ENCODE results near the gene GAL3ST1. TPM values are rescaled to one million over a fixed set of nuclear protein-coding genes. Genes with fewer than 3 reads are reported as not detected.

Gene GAL3ST1
- total RNA-seq, 1 experiment from 2014 or later: not detected

DNA sequence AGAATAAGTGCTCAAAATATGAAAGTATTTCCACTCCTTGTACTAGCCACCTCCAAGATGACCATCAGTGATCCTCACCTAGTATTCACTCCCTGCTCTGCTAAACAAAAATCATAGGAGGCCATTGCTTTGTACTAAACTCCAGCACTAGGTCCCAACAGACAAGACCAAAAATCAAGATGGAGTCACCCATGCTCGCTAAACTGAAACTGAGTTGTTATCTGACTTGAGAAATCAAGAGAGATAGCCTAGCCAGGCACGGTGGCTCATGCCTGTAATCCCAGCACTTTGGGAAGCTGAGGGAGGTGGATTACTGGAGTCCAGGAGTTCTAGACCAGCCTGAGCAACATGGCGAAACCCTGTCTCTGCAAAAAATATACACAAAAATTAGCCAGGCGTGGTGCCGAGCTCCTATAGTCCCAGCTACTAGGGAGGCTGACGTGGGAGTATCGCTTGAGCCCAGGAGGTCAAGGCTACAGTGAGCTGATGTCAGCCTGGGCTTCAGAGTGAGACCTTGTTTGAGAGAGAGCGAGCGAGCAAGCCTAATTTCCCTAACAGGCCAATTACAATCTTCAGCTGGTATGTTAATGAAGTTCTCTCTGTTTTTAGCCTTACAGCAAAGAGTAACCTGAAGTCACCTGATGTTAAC lies 37.3 kb downstream of the GAL3ST1 start:
- no peak for DNase-seq (ENCODE audit: low spot score)

DNA sequence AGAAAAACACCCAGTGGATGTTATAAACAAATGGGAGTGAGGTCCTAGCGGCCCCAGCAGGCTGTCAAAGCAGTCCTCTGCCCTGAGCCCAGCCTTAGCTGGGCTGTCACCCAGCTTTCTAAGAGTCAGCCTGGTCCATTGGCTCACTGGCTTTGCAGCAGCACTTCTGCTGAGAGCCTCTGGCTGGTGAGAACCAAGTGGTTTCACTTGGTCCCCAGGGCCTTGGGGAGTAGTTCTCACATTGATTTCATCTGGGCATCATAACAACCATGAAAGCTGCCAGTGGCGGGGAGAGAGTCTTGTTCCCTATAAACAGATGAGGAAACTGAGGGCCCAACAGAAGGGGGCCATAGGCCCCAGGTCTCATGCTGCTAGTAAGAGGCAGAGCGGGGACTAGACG lies 39.3 kb downstream of the GAL3ST1 start:
- no peak for DNase-seq (ENCODE audit: low spot score)

DNA sequence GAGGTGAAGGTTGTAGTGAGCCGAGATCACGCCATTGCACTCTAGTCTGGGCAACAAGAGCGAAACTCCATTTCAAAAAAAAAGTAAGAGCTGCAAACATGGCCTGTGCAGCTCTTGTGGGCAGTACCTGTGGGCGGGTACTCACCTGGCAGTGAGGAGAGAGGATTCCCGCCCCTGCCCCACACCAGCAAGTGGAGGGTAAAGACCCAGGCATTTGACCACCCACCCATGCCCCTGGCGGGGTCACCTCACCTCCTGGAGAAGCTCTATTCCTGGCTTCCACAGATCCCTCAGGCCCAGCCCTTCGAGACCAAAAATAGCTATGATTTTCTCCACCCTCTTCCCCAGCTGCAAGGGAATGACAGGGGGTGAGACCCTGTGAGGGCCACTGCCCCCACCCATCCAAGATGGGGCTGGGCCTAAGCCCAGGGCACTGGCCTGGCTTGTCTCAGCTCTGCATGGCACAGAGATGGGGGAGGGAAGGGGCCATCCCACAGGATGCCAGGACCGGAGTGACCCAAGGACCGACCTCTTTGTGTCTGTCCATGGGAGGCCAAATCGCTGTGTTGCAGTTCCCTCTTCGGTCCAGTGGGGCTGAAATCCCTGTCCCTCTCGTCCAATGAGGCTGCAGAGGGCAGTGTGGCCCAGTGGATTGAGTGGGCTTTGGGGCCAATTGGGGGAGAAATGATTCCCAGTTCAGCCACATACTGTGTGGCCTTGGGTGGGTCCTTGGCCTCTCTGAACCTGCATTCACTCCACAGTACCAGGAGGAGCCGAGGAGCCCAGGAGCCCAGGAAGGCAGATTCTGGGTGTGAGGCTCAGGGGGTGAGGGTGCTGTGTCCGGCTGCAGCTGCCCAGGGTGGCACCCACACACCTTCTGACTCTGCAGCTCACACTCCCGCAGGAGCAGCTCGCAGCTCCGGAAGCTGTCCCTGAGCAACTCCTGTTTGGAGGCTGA lies 42.5 kb downstream of the GAL3ST1 start:
- no peak for DNase-seq (ENCODE audit: low spot score)

DNA sequence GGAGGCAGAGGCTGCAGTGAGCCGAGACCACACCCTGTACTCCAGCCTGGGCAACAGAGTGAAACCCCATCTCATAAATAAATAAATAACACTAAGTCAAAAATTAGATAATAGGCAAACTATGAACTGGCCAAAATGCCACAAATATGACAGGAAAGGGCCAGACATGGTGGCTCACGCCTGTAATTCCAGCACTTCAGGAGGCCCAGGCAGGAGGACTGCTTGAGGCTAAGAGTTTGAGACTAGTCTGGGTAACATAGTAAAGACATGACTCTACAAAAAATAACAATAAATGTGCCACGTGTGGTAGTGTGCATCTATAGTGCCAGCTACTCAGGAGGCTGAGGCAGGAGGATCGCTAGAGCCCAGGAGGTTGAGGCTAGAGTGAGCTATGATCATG lies 47.8 kb downstream of the GAL3ST1 start:
- DNase-seq (ENCODE audit: low spot score): no peak

DNA sequence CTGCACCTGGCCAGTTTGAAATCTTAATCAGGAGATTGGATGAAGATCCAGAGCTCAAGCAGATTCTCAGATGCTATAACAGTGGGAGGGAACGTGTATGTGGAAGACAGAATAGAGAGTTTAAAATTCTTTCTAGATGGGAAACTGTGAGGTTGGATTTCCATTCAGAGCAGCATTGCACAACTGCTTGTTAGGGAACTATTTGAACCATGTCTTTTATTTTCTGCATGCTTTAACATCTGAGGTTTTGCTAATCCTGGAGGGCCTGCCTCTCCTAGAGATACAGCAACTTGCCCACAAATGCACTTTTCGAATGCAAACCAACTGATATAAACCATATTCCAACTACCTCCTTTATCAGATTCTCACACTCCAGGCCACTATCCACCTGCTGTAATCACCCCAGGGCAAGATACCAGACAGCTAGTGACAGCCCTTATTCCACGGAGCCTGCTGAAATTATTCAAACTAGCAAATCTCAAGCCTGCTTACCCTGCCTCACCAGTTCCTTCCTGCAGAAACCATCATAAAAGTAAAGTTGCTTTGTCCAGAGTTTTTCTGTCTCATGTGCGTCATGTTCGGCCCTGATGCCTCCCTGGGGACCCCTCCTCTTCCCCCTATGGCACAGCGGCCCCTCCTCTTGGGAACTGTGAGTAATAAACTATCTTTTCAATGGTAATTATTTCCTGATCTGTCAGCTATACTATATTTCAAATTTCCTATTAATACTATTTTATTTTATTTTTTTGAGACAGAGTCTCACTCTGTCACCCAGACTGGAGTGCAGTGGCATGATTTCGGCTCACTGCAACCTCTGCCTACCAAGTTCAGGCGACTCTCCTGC lies 50.6 kb downstream of the GAL3ST1 start:
- DNase-seq (ENCODE audit: low spot score): no peak

DNA sequence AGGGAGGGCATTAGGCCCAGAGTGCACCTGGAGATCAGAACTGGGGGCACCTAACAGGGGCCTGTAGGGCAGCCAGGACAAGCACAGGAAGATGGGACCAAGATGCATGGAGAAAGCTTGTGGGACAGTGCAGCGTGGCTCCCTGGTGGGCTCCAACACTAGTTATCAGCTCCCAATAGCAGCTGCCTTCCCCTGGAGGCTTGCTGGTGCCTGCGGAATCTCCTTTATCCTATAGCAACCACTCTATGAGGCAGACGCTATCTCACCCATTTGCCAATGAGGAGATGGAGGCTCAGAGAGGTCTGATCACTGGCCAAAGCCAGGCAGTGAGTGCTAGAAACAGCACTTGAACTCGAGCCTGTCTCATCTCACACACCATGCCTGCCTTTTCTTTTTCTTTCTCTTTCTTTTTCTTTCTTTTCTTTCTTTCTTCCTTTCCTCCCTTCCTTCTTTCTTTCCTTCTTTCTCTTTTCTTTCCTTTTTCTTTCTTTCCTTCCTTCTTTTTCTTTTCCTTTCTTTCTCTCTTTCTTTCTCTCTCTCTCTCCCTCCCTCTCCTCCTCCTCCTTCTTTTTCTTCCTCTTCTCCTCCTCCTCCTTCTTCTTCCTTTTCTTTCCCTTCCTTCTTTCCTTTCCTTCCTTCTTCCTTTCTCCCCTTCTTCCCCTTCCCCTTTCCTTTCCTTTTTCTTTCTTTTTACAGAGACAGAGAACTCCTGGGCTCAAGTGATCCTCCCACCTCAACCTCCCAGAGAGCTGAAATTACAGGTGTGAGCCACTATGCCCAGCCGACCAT lies 52.9 kb downstream of the GAL3ST1 start:
- DNase-seq (ENCODE audit: low spot score): no peak

DNA sequence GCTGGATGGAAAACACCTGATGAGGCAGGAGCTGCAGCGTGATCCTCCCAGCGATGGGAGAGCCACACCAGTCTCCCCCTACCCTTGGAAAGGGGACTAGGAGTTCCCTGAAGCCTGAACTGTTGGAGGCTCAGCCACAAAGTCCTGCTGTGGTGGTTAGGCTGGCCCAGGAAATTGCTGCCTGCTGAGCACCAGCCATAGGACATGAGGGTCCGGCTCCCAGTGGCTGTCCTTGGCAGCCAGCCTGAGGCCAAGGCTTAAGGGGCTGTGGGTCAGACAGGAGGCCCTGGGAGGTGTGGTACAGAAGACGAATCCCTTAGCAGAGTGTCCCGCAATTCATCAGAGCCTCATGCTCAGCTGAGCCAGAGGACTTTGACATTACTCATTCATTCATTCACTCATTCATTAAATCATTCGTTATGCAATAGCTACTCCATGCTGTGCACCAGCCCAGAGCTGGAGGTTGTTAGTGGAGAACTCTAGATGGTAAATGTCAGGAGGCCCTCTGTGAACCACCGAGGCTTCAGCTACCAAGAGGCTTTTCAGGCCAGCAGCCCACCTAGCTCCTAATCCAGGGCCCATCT lies 54.5 kb downstream of the GAL3ST1 start:
- no peak for DNase-seq (ENCODE audit: low spot score)

DNA sequence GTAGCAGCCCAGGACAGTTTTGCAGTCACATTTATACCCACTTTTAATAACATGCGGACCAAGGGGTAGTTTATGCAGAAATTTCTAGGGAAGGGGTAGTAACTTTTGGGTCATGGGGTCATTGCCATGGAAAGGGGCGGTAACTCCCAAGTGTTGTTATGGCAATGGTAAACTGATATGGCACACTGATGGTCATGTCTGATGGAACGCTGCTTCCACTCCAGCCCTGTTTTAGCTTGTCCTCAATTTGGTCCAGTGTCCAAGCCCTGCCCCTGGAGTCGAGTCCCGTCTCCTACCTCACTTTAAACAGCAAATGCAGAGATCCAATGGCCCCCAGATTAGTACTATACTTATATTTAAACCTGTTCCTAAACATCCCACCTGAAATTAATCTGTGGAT lies 57.7 kb downstream of the GAL3ST1 start:
- no peak for DNase-seq (ENCODE audit: low spot score)

DNA sequence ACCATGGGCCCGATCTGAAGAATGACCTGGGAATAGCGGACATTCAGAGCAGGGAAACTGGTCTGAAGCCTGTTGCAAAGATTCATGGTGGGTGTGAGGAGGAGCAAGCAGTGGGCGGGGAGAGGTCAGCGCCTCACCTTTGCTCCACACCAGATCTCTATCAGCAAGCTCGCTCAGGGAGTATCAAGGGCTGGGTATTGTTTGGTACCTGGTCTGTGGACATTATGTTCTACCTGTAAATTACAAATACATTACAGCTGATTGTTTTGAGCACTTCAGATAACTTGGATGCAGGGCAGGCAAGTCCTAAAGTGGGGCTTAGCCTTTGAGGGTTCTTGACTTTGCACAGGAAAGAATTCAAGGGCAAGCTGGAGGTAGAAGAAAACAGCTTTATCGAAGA lies 58.2 kb downstream of the GAL3ST1 start:
- DNase-seq (ENCODE audit: low spot score): no peak

DNA sequence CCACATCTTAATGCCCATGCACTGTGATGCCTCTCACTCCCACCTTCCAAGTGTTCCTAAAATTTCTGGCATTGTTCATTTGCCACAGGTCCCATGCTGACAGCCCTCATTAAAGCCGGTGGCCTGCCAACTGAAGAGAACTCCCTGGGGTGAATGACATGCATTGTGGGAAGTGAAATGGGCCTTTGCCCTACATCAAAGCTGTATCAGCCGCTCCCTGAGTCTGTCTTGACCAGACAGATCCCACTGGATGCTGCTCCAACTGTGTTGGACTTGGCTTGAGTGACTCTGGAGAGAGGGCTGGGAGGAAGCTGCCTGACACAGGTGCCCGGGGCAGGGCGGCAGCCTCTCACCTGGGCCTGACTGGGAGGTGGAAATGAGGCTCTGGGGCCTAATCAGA lies 60.2 kb downstream of the GAL3ST1 start:
- no peak for DNase-seq (ENCODE audit: low spot score)

DNA sequence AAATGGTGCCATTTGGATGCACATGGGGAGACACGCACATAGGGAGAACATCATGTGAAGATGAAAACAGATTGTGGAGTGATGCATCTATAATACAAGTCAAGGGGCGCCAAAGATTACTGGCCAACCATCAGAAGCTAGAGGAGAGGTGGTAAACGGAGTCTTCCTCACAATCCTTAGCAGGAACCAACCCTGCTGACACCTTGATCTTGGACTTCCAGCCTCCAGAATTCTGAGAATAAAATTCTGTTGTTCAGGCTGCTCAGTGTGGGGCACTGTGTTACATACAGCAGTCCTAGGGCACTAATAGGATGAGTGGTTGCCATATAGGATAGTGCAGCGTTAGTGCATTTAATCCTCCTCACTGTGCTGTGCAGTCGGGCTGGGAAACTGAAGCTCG lies 61.0 kb downstream of the GAL3ST1 start:
- DNase-seq (ENCODE audit: low spot score): no peak

DNA sequence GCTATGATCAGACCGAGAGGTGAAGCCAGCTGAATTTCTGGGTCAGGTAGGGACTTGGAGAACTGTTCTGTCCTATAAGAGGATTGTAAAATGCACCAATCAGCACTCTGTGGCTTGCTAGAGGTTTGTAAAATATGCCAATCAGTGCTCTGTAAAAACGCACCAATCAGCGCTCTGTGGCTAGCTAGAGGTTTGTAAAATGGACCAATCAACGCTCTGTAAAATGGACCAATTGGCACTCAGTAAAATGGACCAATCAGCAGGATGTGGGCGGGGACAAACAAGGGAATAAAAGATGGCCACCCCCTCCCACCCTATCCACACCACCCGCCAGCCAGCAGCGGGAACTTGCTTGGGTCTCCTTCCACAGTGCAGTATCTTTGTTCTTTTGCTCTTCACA lies 62.6 kb downstream of the GAL3ST1 start:
- no peak for DNase-seq (ENCODE audit: low spot score)

DNA sequence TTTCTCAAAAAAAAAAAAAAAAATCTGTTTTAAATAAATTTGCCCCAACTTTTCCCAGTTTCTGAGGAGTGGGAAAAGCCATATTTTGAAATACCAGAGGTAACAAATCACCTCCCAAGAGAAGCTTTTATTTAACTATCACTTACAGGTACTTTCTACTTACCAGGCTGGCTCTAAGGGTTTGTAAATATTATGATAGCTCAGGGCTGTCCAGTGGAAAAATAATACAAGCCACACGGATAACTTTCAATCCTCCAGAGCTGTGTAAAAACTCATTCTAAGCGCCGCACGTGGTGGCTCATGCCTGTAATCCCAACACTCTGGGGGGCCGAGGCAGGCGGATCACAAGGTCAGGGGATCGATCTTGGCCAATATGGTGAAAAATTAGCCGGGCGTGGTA lies 63.4 kb downstream of the GAL3ST1 start:
- no peak for DNase-seq (ENCODE audit: low spot score)

DNA sequence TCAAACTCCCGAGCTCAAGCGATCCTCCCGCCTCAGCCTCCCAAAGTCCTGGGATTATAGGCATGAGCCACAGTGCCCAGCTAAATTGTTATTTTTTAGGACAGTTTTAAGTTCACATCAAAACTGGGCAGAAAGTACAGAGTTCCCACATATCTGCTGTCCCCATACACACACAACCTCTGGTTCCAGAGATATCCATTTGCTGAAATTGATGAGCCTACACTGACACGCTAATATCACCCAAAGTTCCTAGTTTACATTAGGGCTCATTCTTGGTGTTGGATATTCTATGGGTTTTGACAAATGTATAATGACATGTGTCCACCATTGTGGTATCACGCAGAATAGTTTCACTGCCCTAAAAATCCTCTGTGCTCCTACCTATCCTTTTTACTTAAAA lies 66.2 kb downstream of the GAL3ST1 start:
- DNase-seq (ENCODE audit: low spot score): no peak

DNA sequence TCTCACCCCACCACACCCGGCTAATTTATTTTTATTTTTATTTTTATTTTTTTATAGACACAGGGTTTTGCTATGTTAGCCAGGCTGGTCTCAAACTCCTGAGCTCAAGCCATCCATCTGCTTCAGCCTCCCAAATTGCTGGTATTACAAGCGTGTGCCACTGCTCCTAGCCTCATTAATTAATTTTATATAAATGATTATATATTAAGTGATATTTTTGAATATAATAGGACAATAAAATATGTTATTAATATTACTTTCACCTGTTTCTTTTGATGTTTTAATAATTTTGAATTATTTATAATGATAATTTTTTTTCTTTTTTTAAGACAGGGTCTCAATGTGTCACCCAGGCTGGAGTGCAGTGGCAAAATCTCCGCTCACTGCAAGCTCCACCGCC lies 66.8 kb downstream of the GAL3ST1 start:
- DNase-seq (ENCODE audit: low spot score): no peak

DNA sequence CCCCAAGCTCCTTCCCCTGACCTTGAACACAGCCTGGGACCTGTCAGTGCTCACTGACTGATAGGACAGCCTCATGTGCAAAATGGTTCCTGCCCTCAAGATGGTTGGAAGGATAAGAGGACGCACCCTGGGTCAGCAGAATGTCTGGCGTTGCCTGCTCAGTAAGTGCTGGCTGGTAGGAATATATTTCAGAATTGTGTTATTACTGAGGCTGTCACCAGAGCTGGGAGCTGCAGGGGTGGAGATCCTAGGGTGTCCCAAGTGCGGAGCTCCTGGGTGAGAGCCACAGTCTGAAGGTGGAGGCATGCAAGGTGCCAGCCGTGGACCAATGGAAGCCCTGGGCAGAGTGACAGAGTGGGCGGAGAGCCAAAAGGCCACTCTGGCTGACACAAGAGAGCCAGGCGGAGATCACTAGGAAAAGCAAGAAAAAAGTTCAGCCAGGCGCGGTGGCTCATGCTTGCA lies 67.9 kb downstream of the GAL3ST1 start:
- DNase-seq (ENCODE audit: low spot score): no peak

Other genes starting within 250 kb of the GAL3ST1 start
- 7.5 and 8.4 TPM in 2 replicates for gene TBC1D10A, start 247.7 kb downstream of the GAL3ST1 start, total RNA-seq (2014; rRNA removed; shearing (Covaris generic))
- 14.5 and 45.6 TPM in 2 replicates for gene SF3A1, start 217.8 kb downstream of the GAL3ST1 start, total RNA-seq (2014; rRNA removed; shearing (Covaris generic))
- gene CCDC157, start 217.7 kb downstream of the GAL3ST1 start, total RNA-seq (2014; rRNA removed; shearing (Covaris generic)): 0.70 and 1.4 TPM in 2 replicates
- gene RNF215, start 187.3 kb downstream of the GAL3ST1 start, total RNA-seq (2014; rRNA removed; shearing (Covaris generic)): 5.1 and 6.4 TPM in 2 replicates
- gene SEC14L2, start 177.6 kb downstream of the GAL3ST1 start, total RNA-seq (2014; rRNA removed; shearing (Covaris generic)): 2.4 and 7.8 TPM in 2 replicates
- 45.6 and 47.0 TPM in 2 replicates for gene MTFP1, start 148.9 kb downstream of the GAL3ST1 start, total RNA-seq (2014; rRNA removed; shearing (Covaris generic))
- gene SEC14L3, start 102.6 kb downstream of the GAL3ST1 start, total RNA-seq (2014; rRNA removed; shearing (Covaris generic)): not detected in 2 replicates
- gene SEC14L4, start 69.0 kb downstream of the GAL3ST1 start, total RNA-seq (2014; rRNA removed; shearing (Covaris generic)): not detected in 2 replicates
- gene SEC14L6, start 27.9 kb downstream of the GAL3ST1 start, total RNA-seq (2014; rRNA removed; shearing (Covaris generic)): not detected in 2 replicates
- 59.5 and 74.2 TPM in 2 replicates for gene PES1, start 17.2 kb upstream of the GAL3ST1 start, total RNA-seq (2014; rRNA removed; shearing (Covaris generic))
- gene TCN2, start 32.5 kb upstream of the GAL3ST1 start, total RNA-seq (2014; rRNA removed; shearing (Covaris generic)): 6.1 and 7.6 TPM in 2 replicates
- gene SLC35E4, start 61.1 kb upstream of the GAL3ST1 start, total RNA-seq (2014; rRNA removed; shearing (Covaris generic)): 0.56 and 1.8 TPM in 2 replicates
- 1.8 and 3.4 TPM in 2 replicates for gene DUSP18, start 93.2 kb upstream of the GAL3ST1 start, total RNA-seq (2014; rRNA removed; shearing (Covaris generic))
- gene OSBP2, start 120.2 kb upstream of the GAL3ST1 start, total RNA-seq (2014; rRNA removed; shearing (Covaris generic)): 2.0 and 2.8 TPM in 2 replicates

Measured in H4 (cell line).